Measurements from ENCODE around the gene LGI4. TPM values are rescaled to one million over a fixed set of nuclear protein-coding genes. Genes with fewer than 3 reads are reported as not detected.

LGI4 gene
- total RNA-seq, 2 donors from 2014 or later = 1.6 to 3.9 TPM

- Histone ChIP-seq H3K4me1 (peaks cover 18% of the 10 kb centered on the region), H3K9me3 (no peaks in the 10 kb centered on the region), H3K27me3 (peaks cover 0 to 20% of the 10 kb centered on the region in 2 donors), H3K4me3 (no peak overlapping the region), H3K36me3 (replicated peaks in 1 of 2; ENCODE audit: insufficient read depth in 1 of 2, low read depth in 2 of 2) (no peaks in the 10 kb centered on the region), H3K27ac (no peak overlapping the region)
- no peak for TF ChIP-seq POLR2A (IDR thresholded peaks at IDR 0.05)
- no peak for TF ChIP-seq CTCF (IDR thresholded peaks at IDR 0.05)
- ATAC-seq = no peak
- DNase-seq = no peak
- intact Hi-C loops (cut with DNase I) = no loop called here
- WGBS, 2 donors = 58 to 77% methylated on average over 19 to 20 of the region's 20 CpGs
These were observed 16.6 kb upstream of the LGI4 start for GRCh38 chr19:35151273-35152065.

GRCh38 chr19:35150445-35150844 lies 15.6 kb upstream of the LGI4 start:
- WGBS, 2 donors = 49 to 53% methylated on average over 2 of the region's 2 CpGs
- H3K36me3 ChIP-seq (replicated peaks in 1 of 2; ENCODE audit: insufficient read depth in 1 of 2, low read depth in 2 of 2) = no peaks in the 10 kb centered on the region
- H3K4me3 ChIP-seq = no peak overlapping the region
- no peaks in the 10 kb centered on the region for H3K9me3 ChIP-seq
- no peak for DNase-seq
- H3K27me3 ChIP-seq = peaks cover 0 to 20% of the 10 kb centered on the region in 2 donors
- ATAC-seq = no peak
- intact Hi-C loops (cut with DNase I) = no loop called here
- no peak for TF ChIP-seq POLR2A (IDR thresholded peaks at IDR 0.05)
- no peak for TF ChIP-seq CTCF (IDR thresholded peaks at IDR 0.05)
- peaks cover 18% of the 10 kb centered on the region for H3K4me1 ChIP-seq
- H3K27ac ChIP-seq = no peak overlapping the region

- Histone ChIP-seq H3K4me1 (peaks cover 10% of the 10 kb centered on the region), H3K27ac (no peak overlapping the region), H3K9me3 (no peaks in the 10 kb centered on the region), H3K27me3 (peaks cover 0 to 13% of the 10 kb centered on the region in 2 donors), H3K4me3 (no peak overlapping the region), H3K36me3 (replicated peaks in 1 of 2; ENCODE audit: insufficient read depth in 1 of 2, low read depth in 2 of 2) (no peaks in the 10 kb centered on the region)
- DNase-seq (no peak), ATAC-seq (no peak)
- no peak for TF ChIP-seq CTCF (IDR thresholded peaks at IDR 0.05)
- TF ChIP-seq POLR2A (IDR thresholded peaks at IDR 0.05) = no peak
- intact Hi-C loops (cut with DNase I) = loop anchor here (10.0 kb wide), 1 partner anchor 95 kb away; the partner anchor contains the start of gene LSR
- WGBS, 2 donors = 82 to 83% methylated on average over 3 of the region's 3 CpGs
These were observed 14.6 kb upstream of the LGI4 start for GRCh38 chr19:35149463-35149862.

GRCh38 chr19:35146746-35147459 lies 12.0 kb upstream of the LGI4 start:
- H3K36me3 ChIP-seq (replicated peaks in 1 of 2; ENCODE audit: insufficient read depth in 1 of 2, low read depth in 2 of 2) = no peaks in the 10 kb centered on the region
- H3K4me1 ChIP-seq = peaks cover 10% of the 10 kb centered on the region
- no peaks in the 10 kb centered on the region for H3K27me3 ChIP-seq
- TF ChIP-seq CTCF (IDR thresholded peaks at IDR 0.05) = no peak
- TF ChIP-seq POLR2A (IDR thresholded peaks at IDR 0.05) = no peak
- WGBS, 2 donors = 79 to 80% methylated on average over 7 of the region's 7 CpGs
- intact Hi-C loops (cut with DNase I) = loop anchor here (10.0 kb wide), 1 partner anchor 98 kb away; the partner anchor contains the start of gene LSR
- DNase-seq = no peak
- no peak for ATAC-seq
- no peak overlapping the region for H3K4me3 ChIP-seq
- H3K9me3 ChIP-seq = no peaks in the 10 kb centered on the region
- no peak overlapping the region for H3K27ac ChIP-seq
